MCF 10A (cell line): ENCODE results near the gene PKNOX2. TPM values are rescaled to one million over a fixed set of nuclear protein-coding genes. Genes with fewer than 3 reads are reported as not detected.

Source experiments
- BruUV-seq: library from RNA; stranded (reverse); fragments of 400-500 nt; replicated peaks from 2 replicates; lab custom pipeline; 2021; lab: Mats Ljungman, UMichigan
- CTCF ChIA-PET: fragments of 300-600 bp; sonication (Branson Sonifier 250); formaldehyde crosslinking; extraction: SDS; loops from one replicate; lab custom pipeline; 2021; ENCODE audit warnings: antibody characterized with exemption, inconsistent platforms; lab: Yijun Ruan, JAX
- POLR2A ChIA-PET: fragments of 300-600, 350-650 bp; sonication (Branson Sonifier 250); formaldehyde crosslinking; extraction: SDS; loops from one replicate; lab custom pipeline; 2020; ENCODE audit warnings: antibody characterized with exemption, inconsistent platforms; lab: Yijun Ruan, JAX
- DNase-seq: peaks from one replicate; pipeline ENCODE4 v3.0.0-alpha.2; 2018; ENCODE audit not compliant: unreplicated experiment
- H3K27ac Mint-ChIP-seq: one replicate; pipeline ENCODE4 v1.8.0; 2022; ENCODE audit warnings: mild to moderate bottlenecking, low read depth, mixed read lengths; ENCODE audit not compliant: unreplicated experiment
- H3K27me3 Mint-ChIP-seq: one replicate; pipeline ENCODE4 v1.8.0; 2022; ENCODE audit warnings: mixed read lengths; ENCODE audit not compliant: insufficient read depth, unreplicated experiment
- H3K36me3 Mint-ChIP-seq: one replicate; pipeline ENCODE4 v1.8.0; 2022; ENCODE audit warnings: mild to moderate bottlenecking, moderate library complexity, mixed read lengths; ENCODE audit not compliant: insufficient read depth, unreplicated experiment
- H3K4me1 Mint-ChIP-seq: one replicate; pipeline ENCODE4 v1.8.0; 2022; ENCODE audit warnings: mixed read lengths; ENCODE audit not compliant: insufficient read depth, unreplicated experiment
- H3K4me3 Mint-ChIP-seq: one replicate; pipeline ENCODE4 v1.8.0; 2022; ENCODE audit warnings: mild to moderate bottlenecking, moderate library complexity, mixed read lengths; ENCODE audit not compliant: unreplicated experiment
- H3K9me3 Mint-ChIP-seq: one replicate; pipeline ENCODE4 v1.8.0; 2022; ENCODE audit warnings: mixed read lengths; ENCODE audit not compliant: unreplicated experiment
- intact Hi-C: fragments of 100-400 bp; cut with micrococcal nuclease; formaldehyde crosslinking; loops from 2 replicates; pipeline ENCODE4 v1.14.1; 2022
- total RNA-seq: library from RNA; stranded (reverse); gene quantifications from 2 replicates; pipeline ENCODE4 v1.2.3, GENCODE V29; 2022
- TF ChIP-seq, protein P1 (sequence below): fragments of 200-600 bp; IDR thresholded peaks from one replicate; pipeline ENCODE4 v1.8.0; 2022; ENCODE audit warnings: antibody characterized with exemption, mild to moderate bottlenecking; ENCODE audit not compliant: unreplicated experiment

PKNOX2 gene
- total RNA-seq, 1 experiment from 2014 or later = not detected

DNA sequence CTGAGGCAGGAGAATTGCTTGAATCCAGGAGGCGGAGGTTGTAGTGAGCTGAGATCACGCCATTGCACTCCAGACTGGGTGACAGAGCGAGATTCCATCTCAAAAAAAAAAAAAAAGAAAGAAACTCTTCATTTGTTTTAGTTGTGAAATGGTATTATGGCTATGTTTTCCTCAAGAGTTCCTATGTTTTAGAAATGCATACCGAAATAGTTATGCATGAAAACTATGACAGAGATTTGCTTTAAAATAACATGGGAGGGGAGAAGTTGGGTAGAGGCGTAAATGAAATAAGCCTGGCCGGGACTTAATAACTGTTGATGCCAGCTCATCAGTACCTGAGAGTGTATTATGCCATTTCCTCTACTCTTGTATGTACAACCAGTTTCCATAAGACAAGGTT is 283.2 kb downstream of the PKNOX2 start:
- Mint-ChIP-seq H3K4me1 (no peaks in the 10 kb centered on the region), H3K4me3 (no peak overlapping the region), H3K9me3 (no peaks in the 10 kb centered on the region), H3K36me3 (no peaks in the 10 kb centered on the region), H3K27me3 (no peaks in the 10 kb centered on the region), H3K27ac (no peak overlapping the region)
- ChIA-PET CTCF (no interaction called here), POLR2A (no interaction called here)
- TF ChIP-seq, protein P1, sequence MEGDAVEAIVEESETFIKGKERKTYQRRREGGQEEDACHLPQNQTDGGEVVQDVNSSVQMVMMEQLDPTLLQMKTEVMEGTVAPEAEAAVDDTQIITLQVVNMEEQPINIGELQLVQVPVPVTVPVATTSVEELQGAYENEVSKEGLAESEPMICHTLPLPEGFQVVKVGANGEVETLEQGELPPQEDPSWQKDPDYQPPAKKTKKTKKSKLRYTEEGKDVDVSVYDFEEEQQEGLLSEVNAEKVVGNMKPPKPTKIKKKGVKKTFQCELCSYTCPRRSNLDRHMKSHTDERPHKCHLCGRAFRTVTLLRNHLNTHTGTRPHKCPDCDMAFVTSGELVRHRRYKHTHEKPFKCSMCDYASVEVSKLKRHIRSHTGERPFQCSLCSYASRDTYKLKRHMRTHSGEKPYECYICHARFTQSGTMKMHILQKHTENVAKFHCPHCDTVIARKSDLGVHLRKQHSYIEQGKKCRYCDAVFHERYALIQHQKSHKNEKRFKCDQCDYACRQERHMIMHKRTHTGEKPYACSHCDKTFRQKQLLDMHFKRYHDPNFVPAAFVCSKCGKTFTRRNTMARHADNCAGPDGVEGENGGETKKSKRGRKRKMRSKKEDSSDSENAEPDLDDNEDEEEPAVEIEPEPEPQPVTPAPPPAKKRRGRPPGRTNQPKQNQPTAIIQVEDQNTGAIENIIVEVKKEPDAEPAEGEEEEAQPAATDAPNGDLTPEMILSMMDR = no peak
- intact Hi-C loops = no loop called here
- BruUV-seq = no TSS peak
- DNase-seq = no peak

DNA sequence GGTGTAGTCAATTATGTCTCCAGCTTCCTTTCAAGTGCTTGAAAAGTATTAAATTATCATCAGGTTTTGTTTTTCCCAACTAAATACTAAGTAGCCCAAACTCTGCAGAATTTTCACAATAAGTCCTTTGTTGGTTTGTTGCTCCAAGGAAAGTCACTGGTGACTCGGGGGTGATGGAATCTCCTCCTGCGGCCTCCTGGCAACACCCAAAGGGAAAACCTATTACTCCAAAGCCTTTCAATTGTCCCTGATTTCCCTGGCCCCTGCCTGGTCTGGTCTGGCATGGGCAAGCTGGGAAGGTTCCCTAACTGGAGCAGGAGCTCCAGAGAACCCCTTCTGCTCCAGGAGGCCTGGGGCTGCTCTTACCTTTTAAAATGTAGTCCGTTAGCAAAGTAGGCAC is 283.6 kb downstream of the PKNOX2 start:
- Mint-ChIP-seq H3K4me3 (no peak overlapping the region), H3K36me3 (no peaks in the 10 kb centered on the region), H3K27ac (no peak overlapping the region), H3K4me1 (no peaks in the 10 kb centered on the region), H3K9me3 (no peaks in the 10 kb centered on the region), H3K27me3 (no peaks in the 10 kb centered on the region)
- intact Hi-C loops = no loop called here
- ChIA-PET CTCF (interaction anchor here (0.8 kb wide), 1 partner anchor 494 kb away, joined by 4 read pairs; the partner anchor contains the start of gene CCDC15), POLR2A (interaction anchor here (0.7 kb wide), 1 partner anchor 494 kb away, joined by 4 read pairs; no protein-coding TSS in a partner anchor)
- TF ChIP-seq, protein P1 = no peak
- DNase-seq = no peak
- no TSS peak for BruUV-seq

DNA sequence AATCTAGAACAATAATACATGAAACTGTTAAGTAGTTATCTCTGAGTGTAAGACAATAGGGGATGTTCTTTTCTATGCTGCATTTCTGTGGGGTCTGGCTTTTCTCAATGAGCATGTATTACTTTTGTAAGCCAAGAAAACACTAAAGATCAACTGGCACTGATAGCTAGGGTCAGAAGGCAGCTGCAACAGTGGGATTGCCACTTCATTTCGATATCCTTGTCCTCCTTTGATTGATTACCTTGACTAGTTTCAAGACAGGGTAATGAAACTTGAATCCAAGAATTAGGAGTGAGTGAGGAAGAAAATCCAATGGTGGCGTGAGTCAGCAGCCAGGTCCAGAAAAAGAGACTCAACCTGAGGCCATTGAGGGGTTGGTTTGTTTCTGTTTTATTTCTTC is 285.0 kb downstream of the PKNOX2 start:
- DNase-seq = no peak

DNA sequence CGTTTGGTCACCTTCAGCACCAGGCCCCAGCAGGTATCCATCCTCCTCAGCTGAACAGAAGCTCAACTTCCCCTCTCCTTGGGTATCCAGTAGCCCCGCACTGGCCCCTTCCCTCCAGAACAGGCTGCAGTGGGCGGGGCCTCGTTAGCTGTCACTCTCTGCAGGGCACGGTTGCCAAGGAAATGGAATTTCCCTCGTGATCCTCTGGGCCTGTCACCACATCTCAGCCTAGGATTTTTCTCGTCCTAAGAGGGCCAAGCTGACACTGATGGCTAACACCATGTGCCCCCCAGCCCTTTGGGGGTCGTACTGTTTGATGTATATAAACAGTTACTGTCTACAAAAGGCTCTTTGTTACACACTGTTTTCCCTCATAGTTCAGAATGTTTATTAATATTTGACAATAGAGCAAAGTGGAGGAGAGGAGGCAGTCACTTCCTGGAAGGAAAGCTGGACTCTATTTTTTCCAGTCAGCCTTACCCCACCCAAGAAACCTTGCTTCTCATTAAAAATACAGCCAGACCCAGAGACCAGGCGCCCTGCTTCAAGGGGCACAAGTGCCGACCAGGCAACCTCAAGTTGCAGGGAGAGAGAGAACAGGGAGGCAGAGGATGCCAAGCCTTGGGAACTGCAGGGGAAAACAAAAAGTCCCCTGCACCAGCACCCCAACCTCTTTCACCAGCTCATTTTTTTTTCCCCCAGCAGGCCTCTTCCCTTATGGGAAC is 287.0 kb downstream of the PKNOX2 start:
- no peak overlapping the region for H3K4me3 Mint-ChIP-seq
- CTCF ChIA-PET = interaction anchor here (0.5 to 3.0 kb wide), 18 partner anchors 9 to 106 kb away, joined by 3 to 10 read pairs (median 4); no protein-coding TSS in a partner anchor
- intact Hi-C loops = no loop called here

More for the DNA sequence above, 285.0 kb downstream of the PKNOX2 start:
- intact Hi-C loops = no loop called here
- Mint-ChIP-seq H3K27me3 (no peaks in the 10 kb centered on the region), H3K9me3 (no peaks in the 10 kb centered on the region), H3K36me3 (no peaks in the 10 kb centered on the region), H3K4me1 (no peaks in the 10 kb centered on the region), H3K4me3 (no peak overlapping the region), H3K27ac (no peak overlapping the region)
- CTCF ChIA-PET = interaction anchor here (0.6 to 3.0 kb wide), 4 partner anchors 15 to 1544 kb away, joined by 3 to 10 read pairs (median 6); no protein-coding TSS in a partner anchor
- TF ChIP-seq, protein P1 = no peak
- POLR2A ChIA-PET = no interaction called here
- no TSS peak for BruUV-seq

More for the DNA sequence above, 287.0 kb downstream of the PKNOX2 start:
- TF ChIP-seq, protein P1 = no peak
- peak; percentile 5 for DNase-seq
- Mint-ChIP-seq H3K4me1 (no peaks in the 10 kb centered on the region), H3K9me3 (no peaks in the 10 kb centered on the region), H3K27ac (no peak overlapping the region), H3K27me3 (no peaks in the 10 kb centered on the region), H3K36me3 (no peaks in the 10 kb centered on the region)
- BruUV-seq = no TSS peak
- POLR2A ChIA-PET = interaction anchor here (0.6 to 0.7 kb wide), 3 partner anchors 50 to 690 kb away, joined by 4 to 8 read pairs (median 4); no protein-coding TSS in a partner anchor
